Stimulated activated CD8-positive, alpha-beta memory T cell treated with anti-CD3 and anti-CD28 coated beads, Interleukin-7, amount 100 ng/mL, for 48 hours (primary cell): Measurements from ENCODE around the gene SPARCL1.
"Not testable (repeated sequence)": the region's sequence is repeated elsewhere in the genome, so short reads cannot be mapped to it uniquely, and the experiment has no call there.

Source experiments
- DNase-seq, 2 donors: peaks; one replicate each; pipeline ENCODE4 v3.0.0-alpha.2; 2020; ENCODE audit warnings: low read depth in 1 of 2; ENCODE audit errors: extremely low read depth in 1 of 2

The SPARCL1 gene

GRCh38 chr4:87529187-87529586 lies at the start of gene SPARCL1:
Gene SPARCL1, minus strand, starts transcription at chr4:87529376. Its CDS starts 29,802 bp downstream, at chr4:87499574.
- no peak for DNase-seq

- DNase-seq, result no peak
Measured at GRCh38 chr4:87575983-87576382, 46.8 kb upstream of the SPARCL1 start.

DNA sequence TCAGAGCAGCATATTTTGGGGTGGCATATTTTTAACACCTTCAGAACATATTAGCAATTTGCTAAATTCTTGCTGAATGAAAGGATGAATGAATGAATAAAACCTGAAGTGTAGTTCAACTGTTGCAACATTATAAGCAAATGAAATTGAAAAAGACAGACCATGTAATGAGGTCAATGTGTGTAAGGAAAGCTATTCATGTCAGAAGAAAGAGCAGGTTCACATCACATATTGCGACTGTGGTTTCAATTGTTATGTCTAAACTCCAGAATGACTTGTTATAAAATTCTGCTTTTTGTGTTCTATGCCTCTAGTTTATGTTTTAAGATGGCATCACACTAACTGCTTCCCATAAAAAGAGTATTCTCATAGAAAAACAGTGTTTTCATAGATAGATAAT lies 46.2 kb upstream of the SPARCL1 start:
- no peak for DNase-seq

GRCh38 chr4:87574996-87575395 lies 45.8 kb upstream of the SPARCL1 start:
- no peak for DNase-seq

DNA sequence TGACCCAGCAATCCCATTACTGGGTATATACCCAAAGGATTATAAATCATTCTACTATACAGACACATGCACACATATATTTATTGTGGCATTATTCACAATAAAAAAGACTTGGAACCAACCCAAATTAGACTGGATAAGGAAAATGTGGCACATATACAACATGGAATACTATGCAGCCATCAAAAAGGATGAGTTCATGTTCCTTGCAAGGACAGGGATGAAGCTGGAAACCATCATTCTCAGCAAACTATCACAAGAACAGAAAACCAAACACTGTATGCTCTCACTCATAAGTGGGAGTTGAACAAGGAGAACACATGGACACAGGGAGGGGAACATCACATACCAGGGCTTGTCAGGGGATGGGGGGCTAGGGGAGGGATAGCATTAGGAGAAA lies 45.2 kb upstream of the SPARCL1 start:
- DNase-seq, result not testable (repeated sequence)

- DNase-seq, result no peak
Measured at GRCh38 chr4:87570290-87570805, 41.2 kb upstream of the SPARCL1 start.

DNA sequence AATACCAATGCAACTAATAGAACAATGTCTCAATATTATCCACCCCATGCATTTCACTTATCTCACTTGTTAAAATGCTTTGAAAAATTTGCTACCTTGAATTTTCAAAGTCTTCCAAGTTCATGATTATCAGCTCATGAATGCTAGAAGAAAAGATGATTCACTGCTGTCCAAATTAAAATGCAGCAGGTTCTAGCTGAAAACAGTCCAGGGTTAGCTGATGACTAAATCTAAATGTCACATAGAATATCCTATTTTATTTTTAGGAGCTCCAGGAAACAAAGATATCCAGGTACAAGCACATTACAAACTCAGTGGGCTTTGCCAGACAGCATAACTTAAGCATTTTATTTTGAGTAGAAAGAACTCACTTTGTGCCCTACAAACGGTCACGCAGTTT lies 38.0 kb upstream of the SPARCL1 start:
- no peak for DNase-seq

DNA sequence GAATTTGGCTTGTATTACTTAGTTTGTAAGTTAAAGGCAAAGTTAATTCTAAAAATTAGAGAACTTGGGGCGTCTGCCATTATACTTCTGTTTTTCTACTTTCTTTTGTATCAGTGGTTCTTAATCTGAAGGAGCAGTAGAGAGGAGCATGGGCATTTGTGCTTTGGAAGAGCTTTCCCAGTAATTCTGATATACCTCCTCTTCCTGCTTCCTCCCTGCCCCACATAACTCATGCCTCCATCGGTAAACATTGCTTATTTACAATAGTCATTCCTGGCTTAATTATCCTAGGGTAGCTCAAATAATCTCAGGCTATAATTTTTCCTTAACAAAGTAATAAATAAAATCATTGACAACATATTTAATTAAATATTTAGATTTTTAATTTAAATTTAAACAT lies 37.1 kb upstream of the SPARCL1 start:
- no peak for DNase-seq

DNA sequence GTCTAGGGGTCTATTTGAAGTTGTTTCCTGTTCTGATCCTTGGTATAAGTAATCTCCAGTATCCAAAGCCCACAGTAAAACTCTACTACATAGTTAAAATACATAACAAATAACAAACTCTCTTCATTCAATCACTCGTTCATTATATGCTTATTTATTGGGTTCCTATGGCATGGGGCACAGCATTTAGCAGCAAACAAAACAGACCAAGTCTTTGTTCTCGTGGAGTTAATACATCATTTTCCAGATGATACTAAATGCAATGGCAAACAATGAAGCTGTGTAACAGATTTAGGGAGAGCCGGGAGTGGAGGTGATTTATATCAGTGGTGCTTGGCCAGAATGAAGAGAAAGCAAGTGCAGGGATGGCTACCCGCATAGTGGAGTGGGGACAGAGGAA lies 36.6 kb upstream of the SPARCL1 start:
- no peak for DNase-seq

DNA sequence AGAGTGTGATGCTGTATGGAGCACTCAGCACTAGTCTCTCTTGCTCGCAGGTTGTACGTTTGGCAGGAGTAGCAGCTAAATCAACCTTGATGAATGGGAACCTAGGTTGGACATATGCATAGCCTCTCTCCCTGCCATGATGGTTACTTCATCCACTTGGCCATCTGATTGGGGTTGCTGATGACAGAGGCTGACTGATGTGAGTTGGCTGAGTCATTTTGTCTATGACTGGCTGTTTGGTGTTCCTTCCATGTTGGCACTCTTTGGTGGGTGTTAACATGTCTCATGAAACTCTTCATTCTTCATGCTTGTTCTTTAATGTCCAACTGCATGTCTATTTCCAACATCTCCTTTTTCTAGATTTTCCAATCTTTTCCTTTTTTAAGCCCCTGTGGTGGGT lies 31.6 kb upstream of the SPARCL1 start:
- DNase-seq, result no peak

DNA sequence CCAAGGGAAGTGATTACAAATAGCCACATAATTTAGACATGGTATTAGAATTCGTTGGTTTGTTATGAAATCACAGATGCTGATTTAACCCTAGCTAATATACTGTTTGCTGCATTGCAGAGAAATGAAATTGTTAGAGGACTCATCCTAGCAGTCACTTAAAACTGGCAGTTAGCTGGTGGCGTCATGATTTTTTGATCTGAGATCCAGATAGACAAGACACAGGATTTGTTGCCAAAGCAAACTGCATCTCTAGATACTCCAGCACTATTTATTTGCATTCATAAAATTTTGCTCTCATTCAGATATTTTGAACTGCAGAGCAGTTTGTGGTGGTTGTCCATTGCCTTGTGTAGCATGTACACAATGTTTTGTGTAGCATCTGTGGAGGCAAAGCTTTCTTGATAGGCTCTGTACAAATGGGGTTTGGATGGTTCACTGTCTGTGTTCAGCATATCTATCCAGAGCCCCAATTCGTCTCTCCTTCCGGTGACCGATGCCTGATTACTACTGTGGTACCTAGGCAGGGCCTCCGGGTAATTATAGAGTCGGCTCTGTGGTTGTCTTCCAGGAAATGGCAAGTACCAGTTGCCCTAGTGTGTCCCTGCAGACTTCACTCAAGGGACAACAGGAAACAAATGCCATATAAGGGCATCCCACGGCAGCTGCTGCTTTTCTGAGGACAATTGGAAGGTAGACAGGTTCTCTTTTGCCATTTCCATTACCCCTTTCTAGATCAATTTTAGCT lies 30.1 kb upstream of the SPARCL1 start:
- peak; percentile 2 to 37 for DNase-seq

DNA sequence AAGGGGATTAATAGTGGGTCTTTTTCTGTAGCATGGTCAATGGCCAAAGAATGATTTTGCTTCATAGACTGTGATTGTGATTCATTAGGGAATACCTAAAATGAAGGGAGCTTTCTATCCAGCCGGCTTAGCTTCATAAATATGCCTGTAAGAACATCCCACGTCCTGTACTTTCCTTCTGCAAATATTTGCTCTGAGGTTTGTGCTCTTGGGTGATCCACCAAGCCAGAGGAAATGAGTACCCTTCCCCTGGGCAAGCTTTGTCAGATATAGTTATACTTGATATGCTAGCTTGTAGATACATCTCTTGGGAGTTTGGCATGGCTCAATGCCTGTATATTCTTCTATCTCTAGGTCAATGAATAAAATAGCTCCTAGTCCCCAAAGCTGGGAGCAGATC lies 28.2 kb upstream of the SPARCL1 start:
- DNase-seq, result no peak

GRCh38 chr4:87555773-87556619 lies 26.8 kb upstream of the SPARCL1 start:
- DNase-seq, result no peak

GRCh38 chr4:87553182-87553581 lies 24.0 kb upstream of the SPARCL1 start:
- no peak for DNase-seq

DNA sequence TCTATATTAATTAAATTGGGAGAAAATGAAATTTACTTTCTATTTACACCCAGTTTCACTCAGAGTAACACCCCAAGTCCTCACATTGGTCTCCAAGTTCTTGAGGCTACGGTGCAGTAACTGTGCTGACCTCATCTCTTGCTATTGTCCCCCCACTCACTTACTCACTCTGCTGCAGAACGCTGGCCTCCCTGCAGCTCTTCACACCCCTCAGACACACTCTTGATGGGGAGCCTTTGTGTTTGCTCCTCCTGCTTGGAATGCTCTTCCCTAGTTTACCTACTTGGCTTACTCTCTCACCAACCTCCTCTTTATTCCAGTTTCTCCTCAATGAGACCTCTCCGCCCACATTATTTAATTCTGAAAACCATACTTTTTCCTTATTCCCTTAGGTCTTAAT lies 22.2 kb upstream of the SPARCL1 start:
- DNase-seq, result no peak

- DNase-seq, result no peak
Measured at GRCh38 chr4:87547016-87547708, 18.0 kb upstream of the SPARCL1 start.

GRCh38 chr4:87545052-87545451 lies 15.9 kb upstream of the SPARCL1 start:
- no peak for DNase-seq

- no peak for DNase-seq
Measured at GRCh38 chr4:87543835-87544461, 14.8 kb upstream of the SPARCL1 start.

GRCh38 chr4:87542734-87543312 lies 13.6 kb upstream of the SPARCL1 start:
- no peak for DNase-seq

GRCh38 chr4:87541956-87542709 lies 13.0 kb upstream of the SPARCL1 start:
- no peak for DNase-seq
